ENCODE results near the gene GANAB. TPM values are rescaled to one million over a fixed set of nuclear protein-coding genes. Genes with fewer than 3 reads are reported as not detected.

The GANAB gene
- total RNA-seq (2014; rRNA removed; shearing (Covaris generic)) (267 and 272 TPM in 2 replicates), polyA plus RNA-seq (2016; fragmentation: Nextera tagmentation; extraction: Ambion mirVana) (76.8 and 82.3 TPM in 2 replicates)
- long read RNA-seq, partial matches to known transcripts = 2 of 7 reads
- long read RNA-seq, other reads (novel, unspliced or antisense) = 5 of 7 reads

DNA sequence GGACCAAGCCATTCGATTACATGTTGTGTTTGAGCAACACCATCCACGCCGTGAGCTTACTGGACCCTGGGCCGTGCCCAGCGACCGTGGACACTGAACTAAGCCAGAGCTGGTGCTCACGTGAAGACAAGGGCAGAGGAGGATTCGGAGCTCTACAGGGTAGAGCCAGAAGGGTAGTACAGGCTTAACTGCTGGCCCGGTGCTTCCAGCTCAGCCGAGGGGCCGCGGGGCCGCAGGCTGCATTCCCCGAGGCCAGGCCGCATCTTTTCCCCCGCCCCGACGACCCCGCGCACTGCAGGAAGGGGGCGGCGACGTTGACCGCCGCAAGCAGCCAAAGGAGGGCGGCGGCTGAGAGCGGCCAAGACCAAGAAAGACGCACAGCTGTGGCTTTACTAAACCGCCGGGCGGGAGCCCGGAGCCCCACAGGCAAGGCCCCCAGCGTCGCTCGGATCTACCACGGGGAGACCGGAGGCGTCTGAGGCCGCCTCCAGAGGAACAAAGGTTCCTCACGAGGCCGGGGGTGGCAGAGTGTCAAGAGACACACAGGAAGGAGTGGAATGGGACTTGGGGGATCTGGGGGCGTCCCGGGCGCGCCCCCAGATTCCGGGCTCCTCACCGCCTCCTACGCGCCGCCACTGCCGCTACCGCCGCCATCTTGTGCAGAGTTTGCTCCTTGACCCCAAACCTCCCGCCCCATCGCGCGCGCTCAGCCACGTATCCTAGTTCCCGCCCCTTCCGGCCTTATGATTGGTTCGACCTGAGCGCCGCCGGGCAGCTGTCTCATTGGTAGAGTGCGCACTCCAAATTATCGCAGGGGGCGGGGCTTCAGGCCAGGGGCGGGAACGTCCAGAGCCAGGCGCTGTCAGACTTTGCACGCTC lies at the start of gene GANAB:
Gene GANAB (minus strand): TSS at position 668 of the 879 bp plus-strand sequence. CDS start 14 bp downstream, at position 654.
- 0 out of 2 replicates have a peak, but pooled peaks cover 16% of the 10 kb centered on the region for H3F3A ChIP-seq (replicated peaks; ENCODE audit: low read depth)
- peaks cover 48% of the 10 kb centered on the region for H3K79me2 ChIP-seq (replicated peaks; ENCODE audit: insufficient read depth)
- H2AFZ ChIP-seq = no peak within 1 kb of the TSS
- no peaks in the 10 kb centered on the region for H3K9me2 ChIP-seq (ENCODE audit: insufficient read depth)
- TF ChIP-seq, protein P1, sequence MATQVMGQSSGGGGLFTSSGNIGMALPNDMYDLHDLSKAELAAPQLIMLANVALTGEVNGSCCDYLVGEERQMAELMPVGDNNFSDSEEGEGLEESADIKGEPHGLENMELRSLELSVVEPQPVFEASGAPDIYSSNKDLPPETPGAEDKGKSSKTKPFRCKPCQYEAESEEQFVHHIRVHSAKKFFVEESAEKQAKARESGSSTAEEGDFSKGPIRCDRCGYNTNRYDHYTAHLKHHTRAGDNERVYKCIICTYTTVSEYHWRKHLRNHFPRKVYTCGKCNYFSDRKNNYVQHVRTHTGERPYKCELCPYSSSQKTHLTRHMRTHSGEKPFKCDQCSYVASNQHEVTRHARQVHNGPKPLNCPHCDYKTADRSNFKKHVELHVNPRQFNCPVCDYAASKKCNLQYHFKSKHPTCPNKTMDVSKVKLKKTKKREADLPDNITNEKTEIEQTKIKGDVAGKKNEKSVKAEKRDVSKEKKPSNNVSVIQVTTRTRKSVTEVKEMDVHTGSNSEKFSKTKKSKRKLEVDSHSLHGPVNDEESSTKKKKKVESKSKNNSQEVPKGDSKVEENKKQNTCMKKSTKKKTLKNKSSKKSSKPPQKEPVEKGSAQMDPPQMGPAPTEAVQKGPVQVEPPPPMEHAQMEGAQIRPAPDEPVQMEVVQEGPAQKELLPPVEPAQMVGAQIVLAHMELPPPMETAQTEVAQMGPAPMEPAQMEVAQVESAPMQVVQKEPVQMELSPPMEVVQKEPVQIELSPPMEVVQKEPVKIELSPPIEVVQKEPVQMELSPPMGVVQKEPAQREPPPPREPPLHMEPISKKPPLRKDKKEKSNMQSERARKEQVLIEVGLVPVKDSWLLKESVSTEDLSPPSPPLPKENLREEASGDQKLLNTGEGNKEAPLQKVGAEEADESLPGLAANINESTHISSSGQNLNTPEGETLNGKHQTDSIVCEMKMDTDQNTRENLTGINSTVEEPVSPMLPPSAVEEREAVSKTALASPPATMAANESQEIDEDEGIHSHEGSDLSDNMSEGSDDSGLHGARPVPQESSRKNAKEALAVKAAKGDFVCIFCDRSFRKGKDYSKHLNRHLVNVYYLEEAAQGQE (IDR thresholded peaks at IDR 0.05; ENCODE audit: unreplicated experiment) = no peak
- peak; percentile 83 for TF ChIP-seq CREB1 (CRISPR knock-in tag; IDR thresholded peaks at IDR 0.05; ENCODE audit: low read depth)
- TF ChIP-seq POLR2AphosphoS5 (IDR thresholded peaks at IDR 0.05; ENCODE audit: low read depth) = peak; percentile 90
- TF ChIP-seq, protein P2, sequence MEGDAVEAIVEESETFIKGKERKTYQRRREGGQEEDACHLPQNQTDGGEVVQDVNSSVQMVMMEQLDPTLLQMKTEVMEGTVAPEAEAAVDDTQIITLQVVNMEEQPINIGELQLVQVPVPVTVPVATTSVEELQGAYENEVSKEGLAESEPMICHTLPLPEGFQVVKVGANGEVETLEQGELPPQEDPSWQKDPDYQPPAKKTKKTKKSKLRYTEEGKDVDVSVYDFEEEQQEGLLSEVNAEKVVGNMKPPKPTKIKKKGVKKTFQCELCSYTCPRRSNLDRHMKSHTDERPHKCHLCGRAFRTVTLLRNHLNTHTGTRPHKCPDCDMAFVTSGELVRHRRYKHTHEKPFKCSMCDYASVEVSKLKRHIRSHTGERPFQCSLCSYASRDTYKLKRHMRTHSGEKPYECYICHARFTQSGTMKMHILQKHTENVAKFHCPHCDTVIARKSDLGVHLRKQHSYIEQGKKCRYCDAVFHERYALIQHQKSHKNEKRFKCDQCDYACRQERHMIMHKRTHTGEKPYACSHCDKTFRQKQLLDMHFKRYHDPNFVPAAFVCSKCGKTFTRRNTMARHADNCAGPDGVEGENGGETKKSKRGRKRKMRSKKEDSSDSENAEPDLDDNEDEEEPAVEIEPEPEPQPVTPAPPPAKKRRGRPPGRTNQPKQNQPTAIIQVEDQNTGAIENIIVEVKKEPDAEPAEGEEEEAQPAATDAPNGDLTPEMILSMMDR (conservative IDR thresholded peaks at IDR 0.05; ENCODE audit: low read depth in 2 of 2) = no peak
- TF ChIP-seq, protein P3, sequence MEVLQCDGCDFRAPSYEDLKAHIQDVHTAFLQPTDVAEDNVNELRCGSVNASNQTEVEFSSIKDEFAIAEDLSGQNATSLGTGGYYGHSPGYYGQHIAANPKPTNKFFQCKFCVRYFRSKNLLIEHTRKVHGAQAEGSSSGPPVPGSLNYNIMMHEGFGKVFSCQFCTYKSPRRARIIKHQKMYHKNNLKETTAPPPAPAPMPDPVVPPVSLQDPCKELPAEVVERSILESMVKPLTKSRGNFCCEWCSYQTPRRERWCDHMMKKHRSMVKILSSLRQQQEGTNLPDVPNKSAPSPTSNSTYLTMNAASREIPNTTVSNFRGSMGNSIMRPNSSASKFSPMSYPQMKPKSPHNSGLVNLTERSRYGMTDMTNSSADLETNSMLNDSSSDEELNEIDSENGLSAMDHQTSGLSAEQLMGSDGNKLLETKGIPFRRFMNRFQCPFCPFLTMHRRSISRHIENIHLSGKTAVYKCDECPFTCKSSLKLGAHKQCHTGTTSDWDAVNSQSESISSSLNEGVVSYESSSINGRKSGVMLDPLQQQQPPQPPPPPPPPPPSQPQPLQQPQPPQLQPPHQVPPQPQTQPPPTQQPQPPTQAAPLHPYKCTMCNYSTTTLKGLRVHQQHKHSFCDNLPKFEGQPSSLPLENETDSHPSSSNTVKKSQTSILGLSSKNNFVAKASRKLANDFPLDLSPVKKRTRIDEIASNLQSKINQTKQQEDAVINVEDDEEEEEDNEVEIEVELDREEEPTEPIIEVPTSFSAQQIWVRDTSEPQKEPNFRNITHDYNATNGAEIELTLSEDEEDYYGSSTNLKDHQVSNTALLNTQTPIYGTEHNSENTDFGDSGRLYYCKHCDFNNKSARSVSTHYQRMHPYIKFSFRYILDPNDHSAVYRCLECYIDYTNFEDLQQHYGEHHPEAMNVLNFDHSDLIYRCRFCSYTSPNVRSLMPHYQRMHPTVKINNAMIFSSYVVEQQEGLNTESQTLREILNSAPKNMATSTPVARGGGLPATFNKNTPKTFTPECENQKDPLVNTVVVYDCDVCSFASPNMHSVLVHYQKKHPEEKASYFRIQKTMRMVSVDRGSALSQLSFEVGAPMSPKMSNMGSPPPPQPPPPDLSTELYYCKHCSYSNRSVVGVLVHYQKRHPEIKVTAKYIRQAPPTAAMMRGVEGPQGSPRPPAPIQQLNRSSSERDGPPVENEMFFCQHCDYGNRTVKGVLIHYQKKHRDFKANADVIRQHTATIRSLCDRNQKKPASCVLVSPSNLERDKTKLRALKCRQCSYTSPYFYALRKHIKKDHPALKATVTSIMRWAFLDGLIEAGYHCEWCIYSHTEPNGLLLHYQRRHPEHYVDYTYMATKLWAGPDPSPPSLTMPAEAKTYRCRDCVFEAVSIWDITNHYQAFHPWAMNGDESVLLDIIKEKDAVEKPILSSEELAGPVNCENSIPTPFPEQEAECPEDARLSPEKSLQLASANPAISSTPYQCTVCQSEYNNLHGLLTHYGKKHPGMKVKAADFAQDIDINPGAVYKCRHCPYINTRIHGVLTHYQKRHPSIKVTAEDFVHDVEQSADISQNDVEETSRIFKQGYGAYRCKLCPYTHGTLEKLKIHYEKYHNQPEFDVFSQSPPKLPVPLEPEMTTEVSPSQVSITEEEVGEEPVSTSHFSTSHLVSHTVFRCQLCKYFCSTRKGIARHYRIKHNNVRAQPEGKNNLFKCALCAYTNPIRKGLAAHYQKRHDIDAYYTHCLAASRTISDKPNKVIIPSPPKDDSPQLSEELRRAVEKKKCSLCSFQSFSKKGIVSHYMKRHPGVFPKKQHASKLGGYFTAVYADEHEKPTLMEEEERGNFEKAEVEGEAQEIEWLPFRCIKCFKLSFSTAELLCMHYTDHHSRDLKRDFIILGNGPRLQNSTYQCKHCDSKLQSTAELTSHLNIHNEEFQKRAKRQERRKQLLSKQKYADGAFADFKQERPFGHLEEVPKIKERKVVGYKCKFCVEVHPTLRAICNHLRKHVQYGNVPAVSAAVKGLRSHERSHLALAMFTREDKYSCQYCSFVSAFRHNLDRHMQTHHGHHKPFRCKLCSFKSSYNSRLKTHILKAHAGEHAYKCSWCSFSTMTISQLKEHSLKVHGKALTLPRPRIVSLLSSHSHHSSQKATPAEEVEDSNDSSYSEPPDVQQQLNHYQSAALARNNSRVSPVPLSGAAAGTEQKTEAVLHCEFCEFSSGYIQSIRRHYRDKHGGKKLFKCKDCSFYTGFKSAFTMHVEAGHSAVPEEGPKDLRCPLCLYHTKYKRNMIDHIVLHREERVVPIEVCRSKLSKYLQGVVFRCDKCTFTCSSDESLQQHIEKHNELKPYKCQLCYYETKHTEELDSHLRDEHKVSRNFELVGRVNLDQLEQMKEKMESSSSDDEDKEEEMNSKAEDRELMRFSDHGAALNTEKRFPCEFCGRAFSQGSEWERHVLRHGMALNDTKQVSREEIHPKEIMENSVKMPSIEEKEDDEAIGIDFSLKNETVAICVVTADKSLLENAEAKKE (CRISPR knock-in tag; IDR thresholded peaks at IDR 0.05) = no peak
- TF ChIP-seq NANOG (IDR thresholded peaks at IDR 0.05; ENCODE audit: borderline replicate concordance) = no peak
- TF ChIP-seq, protein P4, sequence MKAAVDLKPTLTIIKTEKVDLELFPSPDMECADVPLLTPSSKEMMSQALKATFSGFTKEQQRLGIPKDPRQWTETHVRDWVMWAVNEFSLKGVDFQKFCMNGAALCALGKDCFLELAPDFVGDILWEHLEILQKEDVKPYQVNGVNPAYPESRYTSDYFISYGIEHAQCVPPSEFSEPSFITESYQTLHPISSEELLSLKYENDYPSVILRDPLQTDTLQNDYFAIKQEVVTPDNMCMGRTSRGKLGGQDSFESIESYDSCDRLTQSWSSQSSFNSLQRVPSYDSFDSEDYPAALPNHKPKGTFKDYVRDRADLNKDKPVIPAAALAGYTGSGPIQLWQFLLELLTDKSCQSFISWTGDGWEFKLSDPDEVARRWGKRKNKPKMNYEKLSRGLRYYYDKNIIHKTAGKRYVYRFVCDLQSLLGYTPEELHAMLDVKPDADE (IDR thresholded peaks at IDR 0.05) = no peak
- TF ChIP-seq STAT1 (IDR thresholded peaks at IDR 0.05; ENCODE audit: unreplicated experiment) = no peak
- TF ChIP-seq EZH2phosphoT487 (IDR thresholded peaks at IDR 0.05; ENCODE audit: unreplicated experiment) = no peak
- TF ChIP-seq EZH2 (IDR thresholded peaks at IDR 0.05; ENCODE audit: low read depth, unreplicated experiment) = no peak
- no peak for TF ChIP-seq ZNF331 (CRISPR knock-in tag; IDR thresholded peaks at IDR 0.05; ENCODE audit: low read depth)
- no peak for TF ChIP-seq JUNB (IDR thresholded peaks at IDR 0.05; ENCODE audit: unreplicated experiment)
- TF ChIP-seq ZNF114 (CRISPR knock-in tag; IDR thresholded peaks at IDR 0.05) = no peak
- ATAC-seq (peak; percentile 97), DNase-seq (ENCODE audit: low spot score) (peak; percentile 100)
- peaks cover 10% of the 10 kb centered on the region; the same call in 1 of the 2 replicates for H3K36me3 ChIP-seq (ENCODE audit: insufficient read depth)
- peaks cover 19% of the 10 kb centered on the region for H4K20me1 ChIP-seq (replicated peaks; ENCODE audit: insufficient read depth)
- peak within 1 kb of the TSS; percentile 100 for H3K4me2 ChIP-seq
- no peaks in the 10 kb centered on the region; the same call in 1 of the 2 replicates for H3K4me1 ChIP-seq (ENCODE audit: insufficient read depth)
- H3K27me3 ChIP-seq (ENCODE audit: insufficient read depth) = no peaks in the 10 kb centered on the region
- peak within 1 kb of the TSS; percentile 96 for H3K27ac ChIP-seq (ENCODE audit: low read depth)
- Mint-ChIP-seq H3K4me3 (peak within 1 kb of the TSS; percentile 99), H3K27me3 (ENCODE audit: insufficient read depth, low read depth, poor library complexity) (peaks cover 10% of the 10 kb centered on the region), H3K9me3 (peaks cover 2% of the 10 kb centered on the region; the same call in 1 of the 3 replicates), H3K27ac (peak within 1 kb of the TSS; percentile 98), H3K4me1 (peaks cover 12% of the 10 kb centered on the region), H3K36me3 (ENCODE audit: low read depth) (peaks cover 39% of the 10 kb centered on the region)
- H3K4me3 ChIP-seq = peak within 1 kb of the TSS; percentile 100

Measured in GM23338 (cell line).